Measurements from ENCODE around the gene COQ8A.

DNA sequence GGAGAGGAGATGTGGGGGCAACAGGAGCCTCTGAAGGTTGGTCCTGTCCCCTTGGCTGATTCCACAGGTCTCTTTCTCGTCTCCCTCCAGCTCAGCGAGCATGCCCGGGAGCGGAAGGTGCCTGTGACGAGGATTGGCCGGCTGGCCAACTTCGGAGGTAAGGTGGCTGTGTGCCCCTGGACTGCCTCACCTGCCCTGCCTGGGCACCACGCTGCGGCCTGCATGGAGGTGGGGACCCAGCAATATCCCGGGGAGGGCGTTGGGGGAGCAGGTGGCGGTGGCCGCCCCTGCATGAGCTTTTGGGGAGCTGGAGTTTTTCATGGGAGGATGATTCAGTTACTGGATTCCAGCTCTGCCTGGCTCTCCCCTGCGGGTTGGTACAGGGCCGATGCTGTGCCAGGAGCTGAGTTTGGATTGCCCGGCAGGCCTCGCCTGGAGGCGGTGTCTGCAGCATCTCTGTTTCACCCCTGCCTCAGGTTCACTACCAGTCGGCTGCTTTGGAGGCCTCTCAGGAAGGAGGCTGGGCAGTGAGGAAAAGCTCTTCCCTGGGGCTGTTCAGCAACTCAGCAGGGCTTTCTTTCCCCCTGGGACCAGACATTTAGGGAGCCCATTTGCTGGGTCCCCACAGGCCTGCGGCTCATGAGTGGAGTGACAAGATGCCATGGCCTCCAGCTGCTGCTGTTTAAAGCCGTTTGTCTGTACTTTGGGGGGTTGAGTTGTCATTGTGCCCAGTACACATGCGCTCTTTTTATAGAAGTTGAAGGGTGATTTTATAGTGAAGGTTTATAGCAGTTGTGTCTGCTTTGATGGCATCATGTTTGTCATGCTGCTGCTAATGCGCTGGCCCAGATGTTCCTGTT, 25.7 kb downstream of the COQ8A start:
- TF ChIP-seq, protein P1, sequence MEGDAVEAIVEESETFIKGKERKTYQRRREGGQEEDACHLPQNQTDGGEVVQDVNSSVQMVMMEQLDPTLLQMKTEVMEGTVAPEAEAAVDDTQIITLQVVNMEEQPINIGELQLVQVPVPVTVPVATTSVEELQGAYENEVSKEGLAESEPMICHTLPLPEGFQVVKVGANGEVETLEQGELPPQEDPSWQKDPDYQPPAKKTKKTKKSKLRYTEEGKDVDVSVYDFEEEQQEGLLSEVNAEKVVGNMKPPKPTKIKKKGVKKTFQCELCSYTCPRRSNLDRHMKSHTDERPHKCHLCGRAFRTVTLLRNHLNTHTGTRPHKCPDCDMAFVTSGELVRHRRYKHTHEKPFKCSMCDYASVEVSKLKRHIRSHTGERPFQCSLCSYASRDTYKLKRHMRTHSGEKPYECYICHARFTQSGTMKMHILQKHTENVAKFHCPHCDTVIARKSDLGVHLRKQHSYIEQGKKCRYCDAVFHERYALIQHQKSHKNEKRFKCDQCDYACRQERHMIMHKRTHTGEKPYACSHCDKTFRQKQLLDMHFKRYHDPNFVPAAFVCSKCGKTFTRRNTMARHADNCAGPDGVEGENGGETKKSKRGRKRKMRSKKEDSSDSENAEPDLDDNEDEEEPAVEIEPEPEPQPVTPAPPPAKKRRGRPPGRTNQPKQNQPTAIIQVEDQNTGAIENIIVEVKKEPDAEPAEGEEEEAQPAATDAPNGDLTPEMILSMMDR (IDR thresholded peaks at IDR 0.05), result no peak
- TF ChIP-seq POLR2A (IDR thresholded peaks at IDR 0.05), result no peak

Measured in lower leg skin (tissue), 3 donors.